8988T (cell line): Measurements from ENCODE around the gene EPO.
"Not testable (repeated sequence)": the region's sequence is repeated elsewhere in the genome, so short reads cannot be mapped to it uniquely, and the experiment has no call there.

Experiments used
- DNase-seq: peaks from one replicate; pipeline ENCODE4 v3.0.0; 2011

EPO gene

GRCh38 chr7:100683659-100684533 lies 36.4 kb upstream of the EPO start:
- DNase-seq: no peak

GRCh38 chr7:100684534-100685042 lies 35.7 kb upstream of the EPO start:
- DNase-seq: no peak

- no peak for DNase-seq
Observed at GRCh38 chr7:100685049-100685605, 35.1 kb upstream of the EPO start.

- DNase-seq: no peak
Observed at GRCh38 chr7:100685631-100686145, 34.6 kb upstream of the EPO start.

DNA sequence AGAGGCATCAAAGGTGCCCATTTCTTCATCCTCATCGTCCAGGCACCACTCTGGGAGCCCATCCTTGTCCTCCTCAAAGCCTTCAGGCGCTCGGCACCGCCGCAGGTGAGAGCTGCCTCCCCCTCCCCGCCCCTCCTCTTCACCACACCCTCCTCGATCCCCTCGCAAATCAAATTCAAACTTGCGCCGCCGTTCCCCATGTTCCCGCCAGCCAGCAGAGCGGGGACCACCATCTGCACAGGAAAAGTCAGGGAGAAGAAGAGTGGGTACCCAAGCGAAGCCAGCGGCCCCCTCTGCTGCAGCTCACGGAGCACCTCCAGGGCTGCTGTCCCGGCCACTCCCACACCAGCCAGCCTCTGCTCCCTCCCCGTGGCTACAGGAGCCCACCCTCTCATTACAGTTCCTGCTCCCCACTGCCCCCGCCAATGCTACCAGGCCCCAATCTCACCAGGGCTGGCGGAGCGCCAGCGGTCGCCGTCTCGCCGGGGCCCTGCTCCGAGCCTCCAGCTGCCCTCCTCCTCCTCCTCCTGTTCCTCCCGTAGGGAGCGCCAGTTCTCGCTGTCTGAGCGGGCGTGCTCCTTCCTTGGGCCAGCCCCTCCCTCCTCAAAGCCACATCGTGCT lies 34.0 kb upstream of the EPO start:
- no peak for DNase-seq

- DNase-seq: no peak
Observed at GRCh38 chr7:100686822-100687211, 33.5 kb upstream of the EPO start.

DNA sequence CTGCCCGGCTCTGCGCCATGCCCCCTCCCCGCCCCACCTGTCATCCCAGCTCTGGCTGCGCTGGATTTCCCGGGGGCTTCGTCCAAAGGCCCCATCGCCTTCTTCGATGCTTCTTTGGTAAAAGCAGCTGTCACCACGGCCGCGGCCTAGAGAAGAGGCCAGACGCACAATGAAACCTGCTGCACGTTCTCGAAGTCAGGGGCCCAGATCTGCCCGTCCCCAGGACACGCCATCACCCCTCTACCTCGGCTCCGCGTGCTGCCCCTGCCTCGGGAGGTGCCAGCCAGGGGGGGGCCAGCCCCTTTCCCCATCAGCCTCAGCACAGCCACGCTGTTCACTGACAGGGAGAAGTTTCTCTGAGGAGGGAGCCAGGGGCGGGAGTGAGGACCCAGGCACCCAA lies 33.0 kb upstream of the EPO start:
- DNase-seq: no peak

GRCh38 chr7:100687751-100688300 lies 32.4 kb upstream of the EPO start:
- DNase-seq: no peak

- DNase-seq: no peak
Observed at GRCh38 chr7:100688326-100688860, 31.9 kb upstream of the EPO start.

- DNase-seq: no peak
Observed at GRCh38 chr7:100689230-100690135, 30.8 kb upstream of the EPO start.

- DNase-seq: peak; percentile 92
Observed at GRCh38 chr7:100691676-100692577, 28.3 kb upstream of the EPO start.

- no peak for DNase-seq
Observed at GRCh38 chr7:100692578-100692961, 27.7 kb upstream of the EPO start.

- no peak for DNase-seq
Observed at GRCh38 chr7:100693312-100694097, 26.8 kb upstream of the EPO start.

DNA sequence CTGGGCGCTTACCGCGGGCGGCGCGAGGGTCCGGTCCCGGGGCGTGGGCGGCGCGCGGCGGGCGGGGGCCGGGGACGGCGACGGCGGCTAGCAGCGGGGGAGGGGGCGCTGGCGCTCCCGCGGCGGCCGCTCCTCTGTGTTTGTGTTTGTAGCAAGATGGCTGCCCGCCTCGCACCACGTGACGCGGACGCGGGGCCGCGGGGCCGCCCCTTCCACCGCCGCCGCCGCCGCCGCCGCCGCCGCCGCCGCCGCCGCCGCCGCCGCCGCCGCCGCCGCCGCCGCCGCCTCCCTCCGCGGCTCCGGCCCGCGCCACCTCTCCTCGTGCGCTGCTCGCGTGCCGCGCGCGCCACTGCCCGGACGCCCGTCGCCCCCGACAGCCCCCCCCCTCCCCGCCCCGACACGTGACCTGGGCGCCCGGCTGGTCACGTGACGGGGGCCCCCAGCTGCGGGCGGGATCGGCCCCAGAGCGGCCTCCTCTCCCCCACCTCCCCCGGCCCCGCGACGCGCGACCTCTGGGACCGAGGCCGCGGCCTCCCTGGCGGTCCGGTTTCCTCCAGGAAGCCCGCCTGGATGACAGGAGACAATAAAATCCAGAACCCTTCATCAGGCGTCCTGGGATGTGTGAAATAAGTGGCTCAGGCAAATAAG lies 26.0 kb upstream of the EPO start, which contains the start of gene GIGYF1:
GIGYF1 (minus strand) TSS at position 153 of the 648 bp plus-strand sequence. CDS start 6,012 bp downstream, outside the sequence.
- DNase-seq: peak; percentile 90

DNA sequence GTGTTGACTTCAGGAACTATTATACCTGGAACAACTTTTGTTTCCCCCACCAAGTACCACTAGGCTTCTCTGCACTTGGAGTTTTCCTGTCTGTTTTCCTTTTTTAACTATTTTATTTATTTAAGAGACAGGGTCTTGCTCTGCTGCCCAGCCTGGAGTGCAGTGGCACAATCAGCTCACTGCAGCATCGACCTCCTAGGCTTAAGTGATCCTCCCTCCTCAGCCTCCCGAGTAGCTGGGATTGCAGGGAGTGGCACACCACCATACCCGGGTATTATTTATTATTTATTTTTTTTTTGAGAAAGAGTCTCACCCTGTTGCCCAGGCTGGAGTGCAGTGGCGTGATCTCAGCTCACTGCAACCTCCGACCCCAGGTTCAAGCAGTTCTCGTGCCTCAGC lies 24.1 kb upstream of the EPO start:
- no peak for DNase-seq

DNA sequence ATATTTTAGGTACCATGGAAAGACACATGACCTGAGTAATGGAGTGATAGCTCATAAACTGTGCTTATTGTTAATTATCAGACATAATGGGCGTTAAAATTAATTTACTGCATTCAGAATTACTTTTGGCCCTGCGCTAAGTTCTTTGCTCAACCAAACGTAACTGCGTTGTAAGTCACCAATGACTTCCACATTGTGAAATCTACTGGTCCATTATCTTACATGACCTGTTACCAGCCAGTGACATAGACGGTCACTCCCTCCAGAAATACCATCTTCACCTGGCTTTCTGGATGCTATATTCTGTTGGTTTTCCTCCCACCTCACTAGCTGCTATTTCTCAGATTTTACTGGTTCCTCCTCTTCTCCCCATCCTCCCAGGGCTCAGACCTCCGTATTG lies 21.2 kb upstream of the EPO start:
- DNase-seq: no peak

GRCh38 chr7:100701089-100701488 lies 19.2 kb upstream of the EPO start:
- not testable (repeated sequence) for DNase-seq

- DNase-seq: peak; percentile 70
Observed at GRCh38 chr7:100705320-100705752, 14.9 kb upstream of the EPO start.
